Fibroblast of the aortic adventitia (primary cell): ENCODE measurements around the gene COX10. TPM values are rescaled to one million over a fixed set of nuclear protein-coding genes. Genes with fewer than 3 reads are reported as not detected.

Source experiments
- DNase-seq: peaks from one replicate; pipeline ENCODE4 v3.0.0-alpha.2; 2010; ENCODE audit warnings: low read depth
- H3K4me3 ChIP-seq: 2 replicates; pipeline ENCODE4 v1.5.1; 2011; ENCODE audit warnings: low read depth, mild to moderate bottlenecking, control low read depth, low read length, moderate library complexity
- total RNA-seq: library from RNA; depleted of rRNA; stranded (reverse); fragments of >200 nt; gene quantifications from 2 replicates; pipeline ENCODE4 v1.2.3, GENCODE V29; 2012; ENCODE audit warnings: low replicate concordance
- TF ChIP-seq, protein P1 (sequence below): IDR thresholded peaks from 2 replicates; pipeline ENCODE4 v1.5.1; 2011; ENCODE audit warnings: mild to moderate bottlenecking, low read length, control low read depth, inconsistent platforms; ENCODE audit not compliant: insufficient read depth

The COX10 gene
- total RNA-seq, 1 donor, result 19.2 TPM

DNA sequence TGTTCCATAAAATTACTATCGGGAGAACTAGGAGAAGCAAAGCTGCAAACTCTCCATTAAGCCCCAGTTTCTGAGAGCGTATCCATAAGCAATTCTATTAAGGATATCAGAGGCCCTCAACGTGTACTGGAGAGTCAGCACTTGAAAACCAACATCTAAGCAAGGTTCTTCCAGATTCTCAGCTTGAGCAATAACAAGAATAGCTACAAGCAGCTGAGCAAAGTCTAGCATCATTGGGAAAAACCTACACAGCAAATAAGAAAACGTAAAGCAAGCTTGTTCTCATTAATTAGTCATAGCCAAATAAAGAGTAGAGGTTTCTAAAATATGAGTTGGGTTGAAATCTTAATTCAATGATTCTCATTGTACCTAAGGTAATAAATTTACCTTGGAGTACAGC, 26.9 kb upstream of the COX10 start:
- no peak for DNase-seq
- TF ChIP-seq, protein P1, sequence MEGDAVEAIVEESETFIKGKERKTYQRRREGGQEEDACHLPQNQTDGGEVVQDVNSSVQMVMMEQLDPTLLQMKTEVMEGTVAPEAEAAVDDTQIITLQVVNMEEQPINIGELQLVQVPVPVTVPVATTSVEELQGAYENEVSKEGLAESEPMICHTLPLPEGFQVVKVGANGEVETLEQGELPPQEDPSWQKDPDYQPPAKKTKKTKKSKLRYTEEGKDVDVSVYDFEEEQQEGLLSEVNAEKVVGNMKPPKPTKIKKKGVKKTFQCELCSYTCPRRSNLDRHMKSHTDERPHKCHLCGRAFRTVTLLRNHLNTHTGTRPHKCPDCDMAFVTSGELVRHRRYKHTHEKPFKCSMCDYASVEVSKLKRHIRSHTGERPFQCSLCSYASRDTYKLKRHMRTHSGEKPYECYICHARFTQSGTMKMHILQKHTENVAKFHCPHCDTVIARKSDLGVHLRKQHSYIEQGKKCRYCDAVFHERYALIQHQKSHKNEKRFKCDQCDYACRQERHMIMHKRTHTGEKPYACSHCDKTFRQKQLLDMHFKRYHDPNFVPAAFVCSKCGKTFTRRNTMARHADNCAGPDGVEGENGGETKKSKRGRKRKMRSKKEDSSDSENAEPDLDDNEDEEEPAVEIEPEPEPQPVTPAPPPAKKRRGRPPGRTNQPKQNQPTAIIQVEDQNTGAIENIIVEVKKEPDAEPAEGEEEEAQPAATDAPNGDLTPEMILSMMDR, result no peak

DNA sequence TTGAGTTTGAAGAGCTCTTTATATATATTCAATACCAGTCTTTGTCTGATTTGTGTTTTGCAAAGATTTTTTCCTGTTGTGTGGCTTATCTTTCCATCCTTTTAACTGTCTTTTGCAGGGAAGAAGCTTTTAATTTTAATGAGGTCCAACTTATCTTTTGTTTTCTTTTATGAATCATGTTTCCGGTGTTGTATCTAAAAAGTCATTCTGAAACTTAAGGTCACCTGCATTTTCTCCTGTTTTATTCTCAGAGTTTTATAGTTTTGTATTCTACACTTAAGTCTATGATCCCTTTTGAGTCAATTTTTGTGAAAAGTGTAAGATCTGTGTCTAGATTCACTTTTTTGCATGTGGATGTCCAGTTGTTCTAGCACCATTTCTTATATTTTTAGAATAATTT, 24.6 kb upstream of the COX10 start:
- DNase-seq, result no peak
- TF ChIP-seq, protein P1, result no peak
- H3K4me3 ChIP-seq, result no peak overlapping the region

More for the DNA sequence above, 26.9 kb upstream of the COX10 start:
- H3K4me3 ChIP-seq, result no peak overlapping the region

DNA sequence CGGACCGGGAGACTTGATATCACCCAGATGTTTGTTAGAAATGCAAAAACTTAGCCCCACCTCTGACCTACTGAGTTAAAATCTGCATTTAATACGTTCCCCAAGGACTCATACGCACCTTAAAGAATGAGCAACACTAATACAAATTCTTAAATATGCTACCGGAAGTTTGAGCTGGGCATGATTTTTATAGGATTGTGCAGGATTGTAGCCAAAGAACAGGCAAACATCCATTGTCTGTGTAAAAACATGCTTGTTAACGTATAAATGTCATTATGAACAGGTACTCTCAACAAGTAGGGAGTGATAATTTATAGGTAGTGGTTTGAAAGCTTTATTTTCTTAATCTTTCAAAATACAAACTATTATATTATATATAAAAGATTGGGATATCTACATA, 22.3 kb upstream of the COX10 start:
- no peak for DNase-seq
- TF ChIP-seq, protein P1, result no peak
- H3K4me3 ChIP-seq, result no peak overlapping the region

DNA sequence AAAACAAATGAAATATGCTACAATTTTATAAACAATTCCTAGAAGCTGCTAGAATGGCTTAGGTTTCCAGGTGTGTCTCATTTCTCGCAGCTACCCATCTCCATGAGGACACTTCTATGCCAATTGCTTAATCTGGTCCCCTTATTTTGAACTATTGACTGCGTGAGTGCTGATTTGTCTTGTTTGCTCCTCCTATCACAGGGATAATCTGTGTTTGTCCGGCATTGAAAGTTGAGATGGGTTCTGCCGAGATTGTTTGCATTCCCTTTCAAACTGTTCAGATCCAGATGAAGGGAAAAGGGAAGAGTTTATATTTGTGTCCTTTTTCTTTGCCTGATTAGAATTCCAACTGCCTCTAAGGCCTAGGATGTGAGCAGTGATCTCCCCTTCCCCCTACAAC, 21.7 kb upstream of the COX10 start:
- DNase-seq, result no peak
- no peak overlapping the region for H3K4me3 ChIP-seq
- TF ChIP-seq, protein P1, result no peak

DNA sequence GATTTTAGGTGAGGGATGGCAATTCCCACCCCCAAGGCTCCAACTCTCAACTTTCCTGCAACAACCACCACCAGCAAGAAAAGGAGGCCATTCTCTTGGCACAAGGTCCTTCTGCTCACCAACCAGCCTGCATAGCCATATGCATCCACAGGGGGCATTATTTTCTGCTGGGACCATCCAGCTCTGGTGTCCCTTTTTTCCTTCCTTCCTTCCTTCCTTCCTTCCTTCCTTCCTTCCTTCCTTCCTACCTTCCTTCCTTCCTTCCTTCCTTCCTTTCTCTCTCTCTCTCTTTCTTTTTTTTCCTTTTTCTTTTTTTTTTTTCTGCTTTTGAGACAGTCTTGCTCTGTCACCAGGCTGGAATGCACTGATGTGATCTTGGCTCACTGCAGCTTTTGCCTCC, 21.1 kb upstream of the COX10 start:
- H3K4me3 ChIP-seq, result no peak overlapping the region
- no peak for DNase-seq

DNA sequence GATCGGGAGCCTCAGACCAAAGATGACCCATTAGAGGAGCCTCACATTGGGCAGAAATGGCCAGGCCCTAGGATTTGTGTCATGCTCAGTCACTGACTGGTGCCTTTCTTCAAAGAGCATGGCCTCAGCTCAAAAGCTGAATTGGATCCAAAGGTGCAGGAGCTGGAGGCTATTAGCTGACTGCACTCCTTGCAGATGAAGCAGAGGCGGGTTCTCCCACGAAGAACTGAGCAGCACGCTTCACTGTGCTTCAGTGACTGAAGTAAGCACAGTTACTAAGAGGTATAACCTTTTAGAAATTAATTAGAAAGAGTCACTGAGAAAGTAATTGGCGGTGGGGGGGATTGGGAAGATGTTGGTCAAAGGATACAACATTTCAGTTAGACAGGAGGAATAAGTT, 18.7 kb upstream of the COX10 start:
- no peak overlapping the region for H3K4me3 ChIP-seq
- TF ChIP-seq, protein P1, result no peak
- DNase-seq, result no peak

More for the DNA sequence above, 21.1 kb upstream of the COX10 start:
- TF ChIP-seq, protein P1, result peak; percentile 35

DNA sequence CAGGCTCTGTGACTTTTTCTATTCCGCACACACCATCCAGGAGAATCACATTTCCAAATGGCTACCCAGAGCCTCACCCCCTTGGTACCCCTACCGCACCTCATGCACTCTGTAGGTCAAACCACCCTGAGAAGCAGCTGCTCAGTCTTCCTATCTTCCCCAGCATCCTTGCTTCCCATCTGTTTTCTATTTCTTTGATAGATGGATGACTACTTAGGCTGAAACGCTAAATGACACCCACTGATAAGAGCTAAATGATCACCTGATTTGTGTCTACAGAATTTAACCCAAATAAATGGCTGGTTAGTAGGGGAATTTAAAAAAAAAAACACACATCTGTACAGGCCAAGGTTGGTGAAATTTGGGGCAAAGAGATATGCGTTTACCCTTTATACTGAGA, 17.6 kb upstream of the COX10 start:
- TF ChIP-seq, protein P1, result no peak
- no peak for DNase-seq
- H3K4me3 ChIP-seq, result no peak overlapping the region
